Right lung (tissue), 5 donors: ENCODE measurements around the gene ZNF547. TPM values are rescaled to one million over a fixed set of nuclear protein-coding genes. Genes with fewer than 3 reads are reported as not detected.
"Not testable (repeated sequence)": the region's sequence is repeated elsewhere in the genome, so short reads cannot be mapped to it uniquely, and the experiment has no call there.

Experiments used
- DNase-seq, 2 donors: peaks; one replicate each; pipeline ENCODE4 v3.0.0-alpha.2; 2013
- polyA plus RNA-seq, 5 donors: library from polyadenylated mRNA; unstranded; fragments of 120-200 nt; gene quantifications; one replicate each; pipeline versions ENCODE4 v1.2.1 to v1.2.3, GENCODE V29; 2013; ENCODE audit warnings: inconsistent platforms in 1 of 5, low replicate concordance in 1 of 5; ENCODE audit not compliant: insufficient read length in 5 of 5, insufficient read depth in 1 of 5

The ZNF547 gene
- polyA plus RNA-seq, 5 donors = 5.2 to 10.1 (median 6.6) TPM

DNA sequence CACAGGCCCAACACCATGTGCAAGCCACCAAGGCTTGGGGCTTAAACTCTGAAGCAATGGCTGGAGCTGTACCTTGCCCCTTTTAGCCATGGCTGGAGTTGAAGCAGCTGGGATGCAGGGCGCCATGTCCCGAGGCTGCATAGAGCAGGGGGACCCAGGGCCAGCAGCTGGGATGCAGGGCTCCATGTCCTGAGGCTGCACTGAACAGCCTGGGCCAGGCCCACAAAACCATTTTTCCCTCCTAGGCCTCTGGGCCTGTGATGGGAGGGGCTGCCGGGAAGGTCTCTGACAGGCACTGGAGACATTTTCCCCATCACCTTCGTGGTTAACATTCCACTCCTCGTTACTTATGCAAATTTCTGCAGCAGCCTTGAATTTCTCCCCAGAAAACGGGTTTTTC, 10.8 kb downstream of the ZNF547 start:
- DNase-seq = no peak

DNA sequence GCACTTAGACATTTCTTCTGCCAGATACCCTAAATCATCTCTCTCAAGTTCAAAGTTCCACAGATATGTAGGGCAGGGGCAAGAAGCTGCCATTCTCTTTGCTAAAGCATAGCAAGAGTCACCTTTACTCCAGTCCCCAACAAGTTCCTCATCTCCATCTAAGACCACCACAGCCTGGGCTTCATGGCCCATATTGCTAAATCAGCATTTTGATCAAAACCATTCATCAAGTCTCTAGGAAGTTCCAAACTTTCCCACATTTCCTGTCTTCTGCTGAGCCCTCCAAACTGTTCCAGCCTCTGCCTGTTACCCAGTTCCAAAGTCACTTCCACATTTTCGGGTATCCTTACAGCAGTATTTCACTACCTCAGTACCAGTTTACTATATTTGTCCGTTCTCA, 11.3 kb downstream of the ZNF547 start:
- DNase-seq = not testable (repeated sequence)

DNA sequence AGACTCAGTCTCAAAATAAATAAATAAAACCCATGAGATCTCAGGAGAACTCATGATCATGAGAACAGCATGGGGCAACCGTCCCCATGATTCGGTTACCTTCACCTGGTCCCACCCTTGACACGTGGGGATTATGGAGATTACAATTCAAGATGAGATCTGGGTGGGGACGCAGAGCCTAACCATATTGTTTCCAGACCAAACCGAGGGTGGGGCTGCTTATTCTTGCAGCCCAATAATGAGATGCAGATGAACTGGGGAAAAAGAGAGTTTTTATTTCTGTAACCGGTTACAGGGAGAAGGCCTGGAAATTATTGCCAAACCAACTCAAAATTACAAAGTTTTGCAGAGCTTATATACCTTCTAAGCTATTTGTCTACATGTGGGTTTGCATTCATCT, 12.8 kb downstream of the ZNF547 start:
- DNase-seq = no peak

DNA sequence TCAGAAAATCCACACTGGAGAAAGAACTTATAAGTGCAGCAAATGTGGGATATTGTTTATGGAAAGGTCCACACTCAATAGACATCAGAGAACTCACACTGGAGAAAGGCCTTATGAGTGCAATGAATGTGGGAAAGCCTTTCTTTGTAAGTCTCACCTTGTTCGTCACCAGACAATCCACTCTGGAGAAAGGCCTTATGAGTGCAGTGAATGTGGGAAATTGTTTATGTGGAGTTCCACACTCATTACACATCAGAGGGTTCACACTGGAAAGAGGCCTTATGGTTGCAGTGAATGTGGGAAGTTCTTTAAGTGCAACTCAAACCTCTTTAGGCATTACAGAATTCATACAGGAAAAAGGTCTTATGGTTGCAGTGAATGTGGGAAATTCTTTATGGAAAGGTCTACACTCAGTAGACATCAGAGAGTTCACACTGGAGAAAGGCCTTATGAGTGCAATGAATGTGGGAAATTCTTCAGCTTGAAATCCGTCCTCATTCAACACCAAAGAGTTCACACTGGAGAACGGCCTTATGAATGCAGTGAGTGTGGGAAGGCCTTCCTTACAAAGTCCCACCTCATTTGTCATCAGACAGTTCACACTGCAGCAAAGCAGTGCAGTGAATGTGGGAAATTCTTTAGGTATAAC, 14.3 kb downstream of the ZNF547 start:
- no peak for DNase-seq

DNA sequence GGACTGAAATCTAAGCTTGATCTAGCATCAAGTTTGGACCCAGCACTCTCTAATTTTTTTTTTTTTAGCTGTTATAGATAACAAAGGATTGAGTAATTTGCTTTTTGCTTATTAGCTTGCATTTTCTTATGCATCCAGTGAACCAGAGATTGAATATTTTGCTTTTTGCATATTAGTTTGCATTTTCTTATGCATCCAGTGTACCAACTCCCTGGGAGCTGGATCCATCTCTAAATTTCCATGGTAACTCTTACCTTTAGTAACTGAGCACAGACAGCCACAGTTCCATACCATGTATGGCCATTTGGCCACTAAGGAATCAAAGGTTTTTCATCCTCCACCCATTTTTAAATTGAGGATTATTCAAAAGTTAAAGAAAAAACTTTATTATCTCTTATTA, 17.6 kb downstream of the ZNF547 start:
- DNase-seq = no peak

DNA sequence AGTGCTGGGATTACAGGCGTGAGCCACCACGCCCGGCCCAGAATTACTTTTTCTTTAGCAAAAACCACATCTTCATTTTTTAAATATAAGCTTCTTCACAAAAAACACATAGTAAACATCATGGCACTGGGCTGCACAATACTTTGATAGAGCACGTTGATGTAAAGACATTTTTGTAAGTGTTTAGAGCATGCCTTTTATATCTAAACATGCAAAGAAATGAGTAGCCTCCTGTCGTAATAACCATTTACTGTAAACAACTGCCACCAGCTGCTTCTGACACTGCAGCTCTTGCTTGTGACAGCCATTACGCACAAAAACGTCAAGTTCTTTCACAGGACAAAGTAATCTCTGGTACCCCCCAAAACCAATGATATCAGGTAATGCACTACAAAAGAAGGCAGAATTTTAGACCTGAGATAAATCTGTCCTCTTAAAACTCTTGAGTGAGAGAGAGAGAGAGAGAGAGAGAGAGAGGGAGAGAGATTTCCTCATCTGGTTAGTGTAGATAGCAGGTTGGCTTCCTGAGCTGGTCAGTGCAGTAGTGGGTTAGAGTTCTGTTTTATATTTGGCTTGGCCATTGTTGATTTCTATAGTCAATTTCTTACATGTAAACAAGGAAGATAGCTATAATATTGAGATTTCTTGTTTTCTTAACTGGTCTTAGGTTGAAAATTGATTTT, 19.6 kb downstream of the ZNF547 start:
- DNase-seq = no peak

DNA sequence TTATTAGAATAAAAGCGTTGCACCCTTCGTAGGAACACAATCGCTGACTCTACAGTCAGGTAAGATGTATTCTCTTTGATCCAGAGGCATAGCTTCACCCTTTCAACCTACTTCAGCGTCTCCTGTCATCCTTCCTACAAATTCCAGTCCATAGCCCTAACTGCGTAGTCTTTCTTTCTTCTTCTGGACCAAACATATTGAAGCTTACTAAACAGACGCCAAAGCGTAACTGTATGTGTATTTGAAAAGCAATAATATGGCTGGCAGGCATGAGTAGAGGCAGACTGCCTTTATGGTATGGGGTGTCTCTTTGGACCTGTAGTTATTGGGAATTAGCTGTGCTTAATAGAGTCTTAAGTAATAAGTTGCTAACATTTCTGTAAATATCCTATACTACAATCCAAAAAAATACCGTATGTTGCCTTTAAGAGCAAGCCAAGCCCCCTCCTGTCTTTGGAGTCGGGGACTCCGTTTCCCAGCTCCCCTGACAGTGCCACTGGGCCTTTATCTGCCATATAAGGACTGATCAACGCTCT, 25.9 kb downstream of the ZNF547 start:
- DNase-seq = no peak

DNA sequence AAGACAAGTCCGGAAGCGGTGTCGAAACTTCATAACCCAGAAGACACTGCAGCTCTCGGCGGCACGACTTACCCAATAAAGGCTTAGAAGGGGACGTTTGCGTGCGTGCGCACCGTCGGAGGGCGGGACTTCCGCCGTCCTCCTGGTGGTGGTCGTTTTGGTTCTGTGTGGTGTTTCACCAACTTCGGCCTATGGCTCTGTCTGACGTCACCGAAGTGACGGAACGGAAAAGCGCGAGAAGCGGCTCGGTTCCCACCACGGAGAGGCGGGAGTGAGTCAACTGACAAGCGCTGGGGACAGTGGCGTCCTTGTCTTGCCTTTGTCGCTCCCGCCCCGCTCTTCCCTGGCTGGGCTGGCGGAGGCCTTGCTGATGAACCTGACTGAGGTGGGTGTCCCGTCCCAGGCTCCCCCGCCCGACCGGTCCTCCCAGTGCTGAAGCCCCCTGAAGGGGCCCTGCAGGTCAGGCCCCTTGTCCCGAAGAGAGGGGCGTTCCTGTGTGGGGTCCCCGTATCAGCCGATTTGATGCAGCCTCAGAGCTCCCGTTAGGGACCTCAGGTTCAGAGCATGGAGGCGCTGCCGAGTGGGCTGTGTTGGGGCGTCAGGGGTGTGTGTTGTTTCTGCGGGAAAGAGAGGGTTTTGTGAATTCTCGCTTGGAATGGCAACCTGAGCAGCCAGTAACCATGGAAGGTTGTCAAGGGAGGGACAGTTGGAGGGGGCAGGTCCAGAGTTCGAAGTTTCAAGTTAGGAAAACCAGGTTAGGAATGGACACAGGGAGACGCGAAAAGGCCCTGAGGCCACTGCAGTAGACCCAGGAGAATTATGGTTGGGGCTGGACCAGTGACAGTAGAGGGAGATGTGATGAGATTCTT, 26.6 kb downstream of the ZNF547 start, which contains the start of gene ZNF548:
ZNF548 (plus strand) TSS at position 125 of the 869 bp plus-strand sequence; CDS start at position 371, 246 bp downstream.
- DNase-seq = peak; percentile 96 to 98

DNA sequence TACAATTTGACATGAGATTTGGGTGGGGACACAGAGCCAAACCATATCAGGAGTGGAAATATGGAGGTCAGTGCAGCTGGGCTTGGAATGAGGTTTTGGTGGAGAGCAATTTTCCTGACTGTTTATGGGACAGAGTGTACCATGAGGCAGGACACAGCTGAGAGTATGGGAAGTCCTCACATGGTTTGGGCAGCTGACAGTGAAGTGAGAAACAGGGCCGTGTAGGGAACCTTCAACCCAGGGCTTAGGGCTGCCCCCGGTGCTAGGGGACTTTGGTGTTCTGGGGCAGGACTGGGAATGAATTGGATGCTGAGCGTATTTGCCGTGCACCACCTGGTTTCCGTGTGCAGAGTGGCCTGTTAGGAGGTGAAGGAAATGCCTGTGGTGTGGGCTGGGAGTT, 32.4 kb downstream of the ZNF547 start:
- no peak for DNase-seq

DNA sequence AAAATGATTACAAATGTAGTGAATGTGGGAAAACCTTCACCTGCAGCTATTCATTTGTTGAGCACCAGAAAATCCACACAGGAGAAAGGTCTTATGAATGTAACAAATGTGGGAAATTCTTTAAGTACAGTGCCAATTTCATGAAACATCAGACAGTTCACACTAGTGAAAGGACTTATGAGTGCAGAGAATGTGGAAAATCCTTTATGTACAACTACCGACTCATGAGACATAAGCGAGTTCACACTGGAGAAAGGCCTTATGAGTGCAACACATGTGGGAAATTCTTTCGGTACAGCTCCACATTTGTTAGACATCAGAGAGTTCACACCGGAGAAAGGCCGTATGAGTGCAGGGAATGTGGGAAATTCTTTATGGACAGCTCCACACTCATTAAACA, 35.5 kb downstream of the ZNF547 start:
- DNase-seq = no peak

DNA sequence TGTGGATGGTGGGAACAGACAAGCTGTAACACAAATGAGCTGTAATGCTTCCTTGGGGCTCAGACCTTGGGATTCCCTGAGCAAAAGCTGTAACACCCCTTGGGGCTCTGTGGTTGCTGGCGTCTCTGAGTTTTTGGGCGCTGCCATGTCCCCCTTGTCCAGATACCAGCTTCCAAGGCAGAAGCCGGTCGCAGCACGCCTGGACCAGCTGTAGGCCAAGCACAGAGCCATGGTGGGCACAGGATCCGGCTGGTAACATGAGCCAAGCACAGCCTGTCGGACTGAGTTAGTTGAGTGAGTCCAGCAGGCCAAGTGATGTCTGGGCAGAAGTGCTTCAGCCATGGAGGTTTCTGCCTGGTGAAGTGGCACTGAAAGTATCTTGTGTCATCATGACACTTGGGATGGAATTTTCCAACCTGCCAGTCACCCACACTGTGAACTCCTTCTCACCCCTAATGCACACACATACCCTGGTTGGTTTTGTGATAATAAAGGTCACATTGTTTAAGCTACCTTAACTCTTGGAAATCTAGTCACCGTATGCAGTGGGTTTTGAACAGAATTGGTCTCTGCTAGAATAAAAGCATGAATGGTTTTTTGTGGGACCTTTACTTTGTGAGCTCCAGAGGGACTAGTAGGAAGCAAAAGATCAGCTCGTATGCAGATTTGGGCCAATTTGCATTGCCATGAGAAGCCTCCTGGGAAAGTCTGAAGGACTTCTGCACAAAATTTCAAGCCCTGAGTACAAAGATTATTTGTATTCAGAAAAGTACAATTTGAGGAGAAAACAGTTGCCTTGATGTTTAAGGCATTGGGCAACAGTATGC, 40.6 kb downstream of the ZNF547 start:
- no peak for DNase-seq

DNA sequence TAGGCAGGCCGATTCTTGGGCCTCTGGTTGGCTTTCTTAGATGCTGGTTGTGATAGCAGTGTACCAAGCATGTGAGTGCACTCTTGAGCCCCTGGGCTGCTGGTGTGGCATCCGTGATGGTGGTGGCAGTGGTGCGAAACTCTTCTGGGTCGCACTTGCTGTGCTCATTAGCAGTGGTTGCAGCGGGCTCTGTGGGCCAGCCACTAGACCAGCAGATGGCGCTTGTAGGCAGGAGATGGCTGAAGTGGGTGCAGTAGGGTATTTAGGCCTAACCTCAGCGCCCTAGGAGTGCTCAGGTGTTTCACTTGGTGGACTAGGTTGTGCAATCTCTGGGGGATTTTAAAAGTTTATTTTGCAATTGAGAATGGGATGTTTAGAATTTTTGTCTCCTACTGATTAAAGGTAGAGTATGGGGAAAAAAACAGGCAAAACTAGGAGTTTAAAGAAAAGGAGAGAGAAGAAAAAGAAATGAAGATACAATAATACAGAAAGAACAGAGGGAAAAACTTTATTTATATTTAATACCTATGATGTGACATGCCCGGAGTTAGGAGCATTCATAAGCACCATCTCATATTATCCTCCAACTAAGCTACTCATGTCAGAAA, 43.3 kb downstream of the ZNF547 start:
- DNase-seq = peak; percentile 49 to 55

DNA sequence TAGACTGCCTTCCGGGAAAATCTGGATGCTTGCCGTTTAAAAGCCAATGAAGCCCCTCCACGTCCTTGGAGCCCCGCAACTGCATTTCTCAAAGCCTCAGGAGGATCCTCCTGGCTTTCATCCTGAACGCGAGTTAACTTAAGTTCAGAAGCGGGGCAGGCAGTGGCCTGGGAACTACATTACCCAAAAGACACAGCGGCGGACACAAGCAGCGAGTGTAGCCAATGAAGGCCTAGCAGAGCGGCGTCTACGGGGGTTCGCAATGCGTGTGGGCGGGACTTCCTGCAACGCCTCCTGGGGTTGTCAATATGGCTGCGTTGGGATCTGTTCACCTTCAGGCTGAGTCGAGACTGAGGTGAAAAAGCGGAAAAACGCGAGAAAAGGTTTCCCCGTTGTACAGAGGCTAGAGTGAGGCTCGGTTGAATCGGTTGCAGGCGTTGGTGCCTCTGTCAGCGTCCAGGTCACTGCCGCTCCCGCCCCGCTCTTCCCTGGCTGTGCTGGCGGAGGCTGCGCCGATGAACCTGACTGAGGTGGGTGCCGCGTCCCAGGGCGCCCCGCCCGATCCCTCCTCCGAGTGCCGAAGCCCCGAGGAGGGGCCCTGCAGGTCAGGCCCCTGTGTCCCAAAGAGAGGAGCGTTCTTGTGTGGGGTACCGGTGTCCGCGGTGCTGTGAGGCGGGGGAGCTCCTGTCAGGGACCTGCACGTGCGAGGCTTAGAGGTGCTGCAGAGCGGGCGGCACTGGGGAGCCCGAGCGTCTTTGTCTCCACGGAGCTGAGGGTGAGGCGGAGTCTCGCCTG, 47.7 kb downstream of the ZNF547 start, which contains the start of gene ZNF17:
ZNF17 (plus strand) TSS at position 285 of the 795 bp plus-strand sequence. CDS start 2,455 bp downstream, outside the sequence.
- peak; percentile 86 to 89 for DNase-seq

DNA sequence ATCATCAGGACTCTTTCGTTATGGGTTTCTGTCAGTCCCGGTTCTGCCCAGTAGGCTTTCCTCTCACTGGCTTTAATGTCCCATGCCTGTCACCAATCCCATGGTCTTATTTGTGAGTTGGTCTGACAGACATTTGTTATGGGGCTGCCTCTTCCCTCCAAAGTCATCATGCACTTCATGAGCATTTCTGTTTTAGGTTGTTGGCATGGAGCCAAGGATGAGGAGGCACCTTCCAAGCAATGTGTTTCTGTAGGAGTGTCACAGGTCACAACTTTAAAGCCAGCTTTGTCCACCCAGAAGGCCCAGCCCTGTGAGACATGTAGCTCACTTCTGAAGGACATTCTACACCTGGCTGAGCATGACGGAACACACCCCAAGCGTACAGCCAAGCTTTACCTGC, 56.1 kb downstream of the ZNF547 start:
- no peak for DNase-seq

DNA sequence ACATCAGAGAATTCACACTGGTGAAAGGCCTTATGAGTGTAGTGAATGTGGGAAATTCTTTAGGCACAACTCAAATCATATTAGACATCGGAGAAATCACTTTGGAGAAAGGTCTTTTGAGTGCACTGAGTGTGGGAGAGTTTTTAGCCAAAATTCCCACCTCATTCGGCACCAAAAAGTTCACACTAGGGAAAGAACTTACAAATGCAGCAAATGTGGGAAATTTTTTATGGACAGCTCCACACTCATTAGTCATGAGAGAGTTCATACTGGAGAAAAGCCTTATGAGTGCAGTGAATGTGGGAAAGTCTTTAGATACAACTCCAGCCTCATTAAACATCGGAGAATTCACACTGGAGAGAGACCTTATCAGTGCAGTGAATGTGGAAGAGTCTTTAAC, 57.7 kb downstream of the ZNF547 start:
- DNase-seq = no peak
